Kidney tubule cell (primary cell): ENCODE data around the gene IFNGR1.

Experiments used
- DNase-seq: peaks from one replicate; pipeline ENCODE4 v3.0.0-alpha.2; 2018; ENCODE audit warnings: low spot score

The IFNGR1 gene

DNA sequence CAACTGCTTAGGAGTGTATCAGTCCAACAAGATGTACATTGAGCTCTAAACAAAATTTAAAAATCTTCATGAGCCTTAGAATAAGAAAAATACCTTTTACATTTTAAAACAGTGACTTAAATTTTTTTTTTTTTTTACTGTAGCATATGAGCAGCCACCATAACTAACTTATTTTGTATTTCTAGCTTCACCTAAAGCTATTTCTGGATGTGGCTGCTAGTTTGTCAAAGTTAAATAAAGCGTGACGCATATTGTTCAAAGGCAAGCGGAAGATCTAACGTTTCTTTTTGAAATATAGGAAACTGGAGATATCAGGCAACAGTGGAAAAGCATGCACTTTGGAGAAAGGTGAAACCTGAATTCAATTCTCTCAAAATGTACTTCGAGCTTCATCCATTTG is 42.5 kb downstream of the IFNGR1 start:
- no peak for DNase-seq

DNA sequence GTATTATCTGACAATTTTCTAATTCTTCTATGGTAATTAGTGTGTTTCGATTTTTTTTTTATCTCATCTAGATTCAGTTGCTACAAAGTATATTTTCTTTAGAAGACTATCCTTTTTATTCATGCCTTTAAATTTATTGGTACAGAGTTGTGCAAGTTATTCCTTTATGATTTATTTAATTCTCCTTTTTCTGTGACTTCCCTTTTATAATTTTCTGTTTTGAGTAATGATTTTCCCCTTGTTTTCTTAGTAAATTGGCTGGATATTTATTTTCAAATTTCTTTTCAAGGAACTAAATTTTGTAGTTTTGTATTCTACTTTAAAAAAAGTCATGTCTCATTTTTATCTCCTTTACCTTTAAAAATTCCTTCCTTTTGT is 43.3 kb downstream of the IFNGR1 start:
- DNase-seq, result no peak

DNA sequence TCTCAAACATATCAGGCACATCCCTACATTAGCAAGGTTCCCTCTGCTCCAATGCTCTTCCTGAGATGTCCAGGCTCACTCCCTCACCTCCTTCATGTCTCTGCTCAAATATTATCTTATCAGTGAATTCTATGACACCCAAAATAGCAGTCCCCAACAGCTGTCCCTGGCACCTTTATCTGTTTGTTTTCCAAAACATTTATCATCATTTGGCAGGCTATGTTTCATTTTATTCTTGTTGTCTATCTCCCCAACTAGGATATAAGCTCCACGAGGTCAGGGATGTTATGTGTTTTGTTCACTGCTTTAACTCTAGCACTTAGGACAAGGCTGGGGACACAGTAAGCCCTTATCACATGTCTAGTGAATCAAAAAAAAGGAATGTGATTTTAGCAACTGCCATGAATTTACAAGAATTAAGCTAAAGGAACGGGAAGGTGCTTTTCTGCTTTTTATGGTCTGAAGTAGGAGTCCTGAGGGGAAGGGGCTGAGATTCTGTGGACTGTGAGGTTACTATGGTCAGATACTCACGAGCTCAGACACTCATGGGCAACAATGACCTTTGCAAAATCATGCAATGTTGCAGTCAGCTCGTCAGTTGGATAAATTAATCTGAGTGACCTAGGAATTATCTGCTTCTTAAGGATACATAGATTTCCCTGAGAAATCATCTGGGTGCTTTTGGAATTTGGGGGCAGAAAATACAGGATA is 43.9 kb downstream of the IFNGR1 start:
- no peak for DNase-seq

DNA sequence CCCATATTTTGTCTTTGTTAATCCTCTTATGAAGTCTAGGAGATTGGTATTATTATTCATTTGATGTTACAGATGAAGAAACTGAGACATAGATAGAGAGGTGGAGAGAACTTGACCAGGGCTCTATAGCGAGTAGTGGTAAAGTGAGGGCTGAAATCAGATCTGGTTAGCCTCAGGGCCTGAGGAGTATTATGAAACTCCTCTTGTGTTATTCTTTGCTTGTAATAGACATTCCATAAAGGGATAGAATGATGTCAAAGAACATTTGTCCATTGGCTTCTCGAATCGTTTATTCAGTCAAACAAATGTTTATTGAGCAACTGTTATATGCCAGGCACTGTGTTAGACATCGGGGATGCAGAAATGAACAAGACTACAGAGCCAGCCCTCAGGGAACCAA is 45.7 kb downstream of the IFNGR1 start, which contains the start of gene IL22RA2:
Gene IL22RA2, minus strand, starts transcription at position 144 of the 400 bp plus-strand sequence. CDS start 11,895 bp downstream, outside the sequence.
- no peak for DNase-seq

DNA sequence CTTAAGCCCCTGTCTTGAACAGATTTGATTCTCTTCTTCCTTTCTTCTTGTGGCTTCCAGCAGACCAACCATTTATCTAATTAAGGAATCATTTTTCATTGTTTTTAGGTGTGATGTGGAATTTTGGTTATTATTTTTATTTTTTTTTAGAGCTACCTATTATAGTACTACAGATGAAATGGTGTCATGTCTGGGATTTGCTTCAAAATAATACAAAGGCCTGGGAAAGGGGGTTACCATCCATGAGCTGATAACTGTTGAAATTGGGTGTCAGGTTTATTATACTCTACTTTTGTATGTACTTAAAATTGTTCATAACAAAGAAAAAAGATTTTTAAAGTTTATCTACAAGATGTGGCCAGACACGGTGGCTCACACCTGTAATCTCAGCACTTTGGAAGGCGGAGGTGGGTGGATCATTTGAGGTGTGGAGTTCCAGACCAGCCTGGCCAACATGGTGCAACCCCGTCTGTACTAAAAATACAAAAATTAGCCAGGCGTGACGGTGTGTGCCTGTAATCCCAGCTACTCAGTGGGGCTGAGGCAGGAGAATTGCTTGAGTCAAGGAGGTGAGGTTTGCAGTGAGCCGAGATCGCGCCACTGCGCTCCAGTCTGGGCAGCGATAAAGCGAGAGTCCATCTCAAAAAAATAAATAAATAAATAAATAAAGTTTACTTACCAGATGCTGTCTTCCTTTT is 46.3 kb downstream of the IFNGR1 start:
- peak; percentile 42 for DNase-seq

DNA sequence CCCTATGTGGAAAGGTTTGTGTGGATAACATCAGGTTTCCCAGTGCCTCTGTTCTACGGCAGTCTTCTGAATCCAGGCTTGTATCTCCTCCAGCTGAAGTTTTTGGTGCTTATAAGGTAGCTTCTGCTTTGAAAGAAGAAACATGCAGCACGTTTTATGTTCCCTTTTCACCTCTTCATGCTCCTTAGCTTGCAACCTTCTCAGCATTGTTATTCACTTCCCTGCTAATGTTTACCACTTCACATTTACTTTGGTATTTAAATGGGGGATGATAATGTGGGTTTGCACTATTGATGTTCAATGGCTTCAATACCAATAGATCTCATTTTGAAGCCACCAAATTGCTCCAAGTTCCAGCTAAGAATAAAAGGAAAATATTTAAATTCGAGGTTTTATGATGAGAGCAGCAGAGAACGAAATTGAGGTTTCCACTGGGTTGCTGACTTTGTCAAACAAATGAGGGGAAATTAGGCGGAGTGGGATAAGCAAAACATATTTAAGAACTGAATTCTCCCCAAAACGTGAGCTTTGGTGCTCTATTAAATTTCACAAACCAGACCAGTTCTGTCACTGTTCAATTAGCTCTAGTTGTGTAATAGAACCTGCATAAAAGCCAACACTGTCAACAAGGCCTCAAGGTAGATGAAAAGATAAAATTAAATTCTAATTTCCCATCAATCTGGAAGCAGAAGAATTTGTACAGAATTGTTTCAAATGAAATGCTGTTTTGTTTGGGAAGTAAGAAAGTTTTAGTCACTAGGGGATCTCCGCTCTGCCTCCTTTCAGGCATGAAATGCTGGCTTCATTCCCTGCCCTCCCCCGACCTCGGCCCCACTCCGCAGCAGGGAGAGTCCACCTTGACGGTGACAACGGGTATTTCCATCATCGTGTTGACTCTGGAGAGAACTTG is 47.1 kb downstream of the IFNGR1 start:
- DNase-seq, result peak; percentile 72

DNA sequence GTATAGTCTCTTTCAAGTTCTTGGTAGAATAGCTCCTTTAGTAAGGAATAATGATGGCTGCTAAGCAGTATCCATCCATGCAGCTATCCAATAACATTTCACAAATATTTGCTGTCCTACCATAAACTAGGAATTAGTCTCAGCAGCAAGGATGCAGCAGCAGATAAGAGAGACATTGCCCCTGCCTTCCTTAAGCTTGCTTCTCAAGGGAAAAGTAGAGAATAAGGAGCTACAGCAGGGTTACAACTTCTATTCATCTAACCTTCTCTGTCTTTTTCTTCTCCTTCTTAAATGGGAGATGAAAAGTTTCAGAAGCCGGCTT is 48.2 kb downstream of the IFNGR1 start:
- no peak for DNase-seq

DNA sequence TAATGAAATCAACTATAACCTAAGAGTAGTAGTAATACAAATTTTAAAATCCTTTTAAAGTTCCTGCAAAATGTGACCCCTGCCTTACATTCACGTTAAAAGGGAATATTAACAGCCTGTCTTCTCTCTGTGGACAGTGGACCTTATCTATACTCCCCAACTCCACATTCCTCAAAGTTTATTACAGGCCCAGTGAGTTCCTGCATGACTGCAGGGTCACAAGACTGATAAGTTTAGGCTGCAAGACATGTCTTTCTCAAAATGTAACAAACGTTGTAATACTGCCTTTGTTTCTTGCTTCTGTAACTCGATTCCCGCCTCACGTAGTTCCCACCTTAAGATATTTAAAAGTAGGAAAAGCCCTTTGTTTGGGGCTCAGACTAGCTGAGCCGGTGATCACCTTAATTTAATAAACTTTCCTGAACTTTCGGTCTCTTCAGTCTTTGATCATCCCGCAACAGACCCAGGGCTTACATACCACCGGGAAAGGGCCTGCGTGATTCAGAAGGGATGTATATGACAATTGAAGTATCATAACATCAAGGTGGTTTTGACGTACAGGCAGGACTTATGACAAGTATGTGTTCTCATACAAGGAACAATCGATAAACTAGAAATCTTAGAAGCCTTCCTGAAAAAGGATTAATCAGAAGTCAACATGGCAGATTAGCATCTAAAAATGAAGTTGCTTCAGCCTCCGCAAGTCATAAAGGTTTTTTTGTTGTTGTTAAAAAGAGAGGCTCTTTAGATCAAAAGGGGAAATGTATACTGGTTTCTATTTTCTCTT is 48.7 kb downstream of the IFNGR1 start:
- no peak for DNase-seq

DNA sequence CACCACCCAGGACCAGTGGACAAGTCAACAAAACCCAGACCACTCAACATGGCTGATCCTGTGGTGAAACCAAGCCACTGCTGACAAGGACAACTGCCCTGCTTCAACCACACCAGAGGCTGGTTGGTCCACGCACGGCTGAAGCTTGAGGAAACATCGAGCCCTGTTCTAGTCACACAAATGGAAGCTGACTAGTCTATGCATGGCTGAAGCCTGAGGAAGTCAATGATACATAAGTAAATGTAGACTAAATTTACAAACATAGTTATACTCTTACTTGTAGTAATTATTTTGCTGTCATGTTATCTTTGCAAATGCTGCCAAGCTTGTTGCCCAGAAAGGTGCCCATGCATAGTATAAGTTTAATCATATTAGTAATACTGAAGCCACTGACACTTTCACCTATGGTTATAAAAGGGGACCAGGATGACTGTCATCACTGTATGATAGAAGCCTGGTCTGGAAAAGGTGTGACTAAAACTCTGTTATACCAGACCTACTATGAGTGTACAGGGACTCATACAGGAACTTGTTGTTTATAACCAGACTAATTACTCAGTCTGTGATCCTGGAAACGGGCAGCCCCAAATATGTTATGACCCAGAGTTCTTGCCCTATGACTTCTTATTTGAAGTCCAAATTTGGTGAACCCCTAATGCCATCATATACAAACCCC is 51.3 kb downstream of the IFNGR1 start:
- DNase-seq, result no peak

DNA sequence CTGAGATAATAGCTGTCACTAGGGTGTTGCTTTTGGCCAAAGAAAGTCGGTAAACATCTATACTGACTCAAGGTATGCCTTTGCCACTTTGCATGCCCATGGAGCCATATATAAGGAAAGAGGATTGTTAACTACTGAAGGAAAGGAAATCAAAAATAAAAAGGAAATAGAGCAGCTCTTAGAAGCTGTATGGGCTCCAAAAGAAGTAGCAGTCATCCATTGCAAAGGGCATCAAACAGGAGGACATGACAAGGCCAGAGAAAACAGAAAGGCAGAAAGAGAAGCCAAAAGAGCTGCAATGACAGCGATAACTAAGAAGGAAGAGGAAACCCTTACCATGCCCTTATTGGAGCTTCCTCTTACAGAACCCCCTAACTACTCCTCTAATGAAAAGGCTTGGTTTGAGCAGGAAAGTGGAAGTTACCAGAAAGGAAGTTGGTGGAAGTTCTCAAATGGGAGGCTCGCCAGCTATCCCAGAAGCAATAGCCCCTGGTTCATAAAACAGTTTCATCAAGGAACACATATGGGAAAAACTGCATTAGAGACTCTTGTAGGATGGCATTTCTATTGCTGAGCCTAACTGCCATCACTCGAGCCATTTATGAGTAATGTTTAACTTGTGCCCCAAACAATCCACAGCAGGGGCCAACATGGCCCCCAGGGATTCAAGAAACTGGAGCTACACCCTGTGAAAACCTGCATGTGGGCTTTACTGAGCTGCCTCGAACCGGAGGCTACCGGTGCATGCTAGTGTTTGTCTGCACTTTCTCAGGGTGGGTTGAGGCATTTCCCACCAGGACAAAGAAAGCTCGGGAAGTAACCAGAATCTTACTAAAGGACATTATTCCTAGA is 52.7 kb downstream of the IFNGR1 start:
- DNase-seq, result no peak

DNA sequence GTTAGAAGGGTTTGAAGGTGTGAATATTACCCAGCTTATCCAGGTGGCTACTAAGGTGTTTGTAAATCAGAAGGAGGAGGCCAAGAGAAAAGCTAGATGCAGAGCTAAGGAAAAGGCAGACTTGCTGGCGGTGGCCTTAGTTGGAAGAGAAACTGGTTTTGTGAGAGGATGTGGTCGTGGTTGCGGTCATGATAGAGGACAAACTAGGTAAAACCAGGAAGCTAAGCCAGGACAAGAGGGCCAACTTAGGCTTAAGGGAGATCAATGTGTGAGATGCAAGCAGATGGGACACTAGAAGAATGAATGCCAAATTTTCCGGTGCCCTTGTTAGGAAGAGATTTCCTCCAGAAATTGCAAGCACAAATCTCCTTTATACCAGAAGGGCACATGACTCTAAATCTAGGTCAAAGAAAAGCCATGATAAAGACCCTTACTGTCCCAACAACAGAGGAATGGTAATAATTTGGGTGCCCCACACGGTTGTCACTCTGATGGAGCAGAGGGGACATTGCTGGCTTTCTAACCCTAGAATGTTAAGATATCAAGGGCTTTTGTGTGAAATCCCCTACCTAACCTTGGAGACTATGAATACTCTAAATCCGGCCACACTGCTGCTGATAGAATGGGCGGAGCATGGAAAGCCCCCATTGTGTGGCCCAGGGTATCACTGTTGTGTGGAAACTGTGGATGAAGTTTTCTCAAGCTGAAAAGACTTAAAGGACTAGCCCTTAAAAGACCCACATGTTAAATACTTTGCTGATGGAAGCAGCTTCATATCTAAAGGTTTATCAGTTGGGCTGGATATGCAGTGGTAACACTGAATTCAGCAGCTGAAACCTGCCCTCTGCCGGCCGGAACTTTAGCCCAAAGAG is 53.6 kb downstream of the IFNGR1 start:
- DNase-seq, result no peak

DNA sequence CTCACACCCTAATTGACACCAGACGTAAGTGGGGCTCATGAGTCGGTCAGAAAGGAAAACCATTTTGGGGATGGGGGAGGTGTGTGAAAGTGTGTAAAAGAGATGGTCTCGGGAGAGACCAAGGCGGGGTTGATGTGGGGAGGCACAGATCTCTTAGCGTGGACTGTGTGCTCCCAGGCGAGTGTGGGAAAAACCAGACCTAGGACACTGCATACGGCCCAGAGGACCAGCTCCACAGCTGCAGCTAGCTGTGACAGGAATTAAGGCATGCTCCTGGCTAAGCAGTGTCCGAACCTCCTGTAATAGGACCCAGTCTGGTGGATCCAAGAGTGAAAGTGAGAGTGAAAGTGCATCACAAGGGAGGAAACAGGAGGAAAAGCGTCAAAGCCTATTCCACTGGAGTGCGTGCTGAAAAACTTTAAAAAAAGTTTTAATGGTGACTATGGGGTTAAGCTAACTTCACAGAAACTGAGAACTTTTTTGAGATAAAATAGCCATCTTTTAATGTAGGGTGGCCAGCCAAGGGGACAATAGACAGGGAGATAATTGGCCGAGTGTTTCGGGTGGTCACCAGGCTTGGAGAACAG is 55.4 kb downstream of the IFNGR1 start:
- DNase-seq, result no peak

DNA sequence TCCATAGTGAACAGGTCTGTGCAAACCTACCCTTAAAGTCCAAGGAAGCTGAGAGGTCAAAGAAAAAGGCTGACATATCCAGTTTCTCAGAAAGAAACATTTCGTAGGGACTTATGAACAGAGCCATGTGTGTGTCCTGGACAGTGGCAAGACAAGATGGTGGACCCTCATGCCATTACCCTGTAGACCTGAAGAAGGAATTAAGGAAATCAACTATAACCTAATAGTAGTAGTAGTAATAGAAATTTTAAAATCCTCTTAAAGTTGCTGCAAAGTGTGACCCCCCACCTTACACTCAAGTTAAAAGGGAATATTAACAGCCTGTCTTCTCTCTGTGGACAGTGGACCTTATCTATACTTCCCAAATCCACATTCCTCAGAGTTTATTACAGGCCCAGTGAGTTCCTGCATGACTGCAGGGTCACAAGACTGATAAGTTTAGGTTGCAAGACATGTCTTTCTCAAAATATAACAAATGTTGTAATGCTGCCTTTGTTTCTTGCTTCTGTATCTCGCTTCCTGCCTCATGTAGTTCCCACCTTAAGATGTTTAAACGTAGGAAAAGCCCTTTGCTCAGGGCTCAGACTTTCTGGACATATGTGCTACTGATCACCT is 56.4 kb downstream of the IFNGR1 start:
- DNase-seq, result no peak

DNA sequence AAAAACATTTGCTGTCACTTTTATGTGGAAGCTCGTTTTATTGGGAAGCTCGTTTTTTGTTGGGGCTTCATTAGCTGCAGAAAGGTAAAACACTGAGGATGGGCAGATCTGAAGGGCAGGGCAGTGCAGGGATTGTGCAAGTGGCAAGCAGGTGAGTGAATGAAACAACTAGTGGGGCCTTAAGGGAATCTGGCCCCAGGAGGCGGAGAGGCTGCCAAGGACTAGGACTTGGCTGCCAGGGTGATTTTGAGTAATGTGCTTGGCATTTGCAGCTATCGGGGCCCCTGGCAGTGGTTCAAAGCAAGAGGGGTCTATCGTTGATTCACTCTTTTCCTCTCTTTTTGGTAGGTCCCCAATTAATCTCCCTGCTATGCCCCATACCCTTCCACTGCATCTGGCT is 57.2 kb downstream of the IFNGR1 start:
- DNase-seq, result no peak

DNA sequence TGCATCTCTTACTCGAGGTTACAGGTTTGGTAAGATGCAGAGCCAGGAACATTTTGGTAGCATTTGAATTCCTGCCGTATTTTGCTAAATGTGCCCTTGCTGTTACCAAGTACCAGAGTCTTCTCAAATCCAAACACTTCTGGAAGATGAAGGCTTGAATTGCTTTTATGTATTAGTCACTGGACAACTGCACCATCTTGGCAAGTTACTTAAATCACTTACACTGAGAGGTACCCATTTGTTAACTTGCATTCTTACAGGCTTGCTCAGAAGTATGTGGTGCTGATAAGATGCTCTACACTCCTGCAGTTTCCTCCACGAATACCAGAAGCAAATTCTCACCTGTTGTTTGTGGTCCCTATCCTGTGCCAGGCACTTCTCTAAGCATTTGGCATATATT is 58.4 kb downstream of the IFNGR1 start:
- peak; percentile 62 for DNase-seq

DNA sequence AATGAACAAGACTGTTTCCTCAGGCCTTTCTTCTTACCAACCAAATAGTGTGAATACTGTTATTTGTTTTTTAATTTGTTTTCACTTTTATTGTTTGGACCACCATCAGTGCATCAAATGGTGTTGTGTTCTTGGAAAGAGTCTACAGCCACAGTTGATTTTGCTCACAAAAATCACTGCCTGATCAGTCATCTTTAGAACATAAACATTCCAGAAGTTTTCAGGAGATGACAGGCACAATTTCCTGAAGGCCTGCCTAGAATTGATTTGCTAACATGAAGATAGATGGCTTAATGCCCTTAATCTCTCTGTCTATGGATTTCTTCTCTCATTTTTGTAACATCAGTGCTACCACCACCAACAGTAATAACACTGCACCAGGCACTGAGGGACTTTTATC is 59.3 kb downstream of the IFNGR1 start:
- no peak for DNase-seq

DNA sequence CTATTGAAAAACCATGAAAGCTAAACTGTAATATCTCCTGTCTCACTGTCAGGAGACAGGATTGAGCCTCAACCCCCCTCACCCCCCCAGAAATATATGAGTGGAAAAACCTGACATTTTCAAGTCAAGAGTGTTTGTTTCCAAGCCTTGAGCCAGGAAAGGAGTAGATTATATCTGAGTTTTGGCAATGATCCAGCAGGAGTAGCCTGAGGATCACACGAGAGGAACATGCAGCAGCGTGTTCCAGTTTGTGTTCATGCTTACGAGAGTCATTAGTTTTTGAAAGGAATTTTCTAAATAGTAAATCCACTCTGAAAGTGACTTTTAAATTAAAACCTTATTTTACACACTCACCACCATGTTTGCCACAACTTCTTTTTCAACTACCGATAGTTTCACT is 61.6 kb downstream of the IFNGR1 start:
- DNase-seq, result no peak

DNA sequence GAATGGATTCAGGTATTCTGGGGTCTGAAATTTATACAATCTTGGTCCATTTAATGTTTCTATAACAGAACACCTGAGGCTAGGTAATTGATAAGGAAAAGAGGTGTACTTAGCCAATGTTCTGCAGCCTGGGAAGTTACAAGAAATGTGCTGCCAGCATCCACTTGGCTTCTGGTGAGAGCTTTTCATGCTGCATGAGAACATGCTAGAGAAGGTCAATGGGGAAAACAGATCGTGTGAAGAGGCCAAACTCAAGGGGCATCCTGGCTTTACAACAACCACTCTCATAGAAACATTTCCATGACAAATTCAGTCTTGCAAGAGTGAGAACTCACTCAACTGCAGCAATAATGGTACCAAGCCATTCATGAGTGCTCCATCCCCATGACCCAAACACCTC is 62.5 kb downstream of the IFNGR1 start:
- DNase-seq, result no peak

DNA sequence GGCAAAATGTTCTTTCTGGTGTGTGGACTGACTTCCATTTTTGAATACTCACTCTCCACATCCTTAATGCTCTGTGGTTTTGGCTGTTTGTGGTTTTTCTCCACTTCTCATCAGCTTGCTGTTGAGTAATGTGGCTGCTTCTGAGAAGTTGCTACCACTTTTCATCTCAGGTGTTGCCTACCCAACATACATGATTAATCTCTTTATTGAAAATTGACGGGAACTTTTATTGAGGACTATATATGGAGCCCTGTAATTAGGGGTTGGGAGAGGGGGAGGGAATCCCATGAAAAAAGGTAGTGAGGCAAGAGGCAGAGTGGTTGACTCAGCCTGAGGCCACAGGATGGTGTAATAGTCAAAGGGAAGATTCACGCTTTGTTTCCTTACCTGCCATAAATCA is 63.4 kb downstream of the IFNGR1 start:
- DNase-seq, result peak; percentile 64
